ENCODE data around the gene CDC20. TPM values are rescaled to one million over a fixed set of nuclear protein-coding genes. Genes with fewer than 3 reads are reported as not detected.

The CDC20 gene
- total RNA-seq, result 2.3 and 12.0 TPM in 2 replicates

GRCh38 chr1:43358746-43359693 lies at the start of gene CDC20:
Gene CDC20 (plus strand): TSS chr1:43358981. CDS start chr1:43359216, 235 bp downstream.

GRCh38 chr1:43337588-43337987 lies 21.2 kb upstream of the CDC20 start, which contains the start of gene MPL:
Gene MPL (plus strand): TSS chr1:43337818. CDS start chr1:43337849, 31 bp downstream.

GRCh38 chr1:43367904-43368645 lies 9.3 kb downstream of the CDC20 start, which contains the start of gene ELOVL1:
Gene ELOVL1 (minus strand): TSS chr1:43368011. CDS start chr1:43365609, 2,402 bp downstream.

GRCh38 chr1:43389326-43390313 lies 30.8 kb downstream of the CDC20 start, which contains the start of the genes MED8 and SZT2:
Gene MED8 (minus strand): TSS chr1:43389800. CDS start chr1:43389764, 36 bp downstream.
Gene SZT2 (plus strand): TSS chr1:43389899. CDS start chr1:43389969, 70 bp downstream.

Other genes starting within 250 kb of the CDC20 start
- gene EBNA1BP2, start 186.7 kb upstream of the CDC20 start, total RNA-seq, result 90.6 and 101 TPM in 2 replicates
- 0.24 and 1.9 TPM in 2 replicates for gene CFAP57, start 186.7 kb upstream of the CDC20 start, total RNA-seq
- gene TMEM125, start 89.0 kb upstream of the CDC20 start, total RNA-seq, result 6.3 and 9.0 TPM in 2 replicates
- 3.1 and 4.5 TPM in 2 replicates for gene C1orf210, start 73.4 kb upstream of the CDC20 start, total RNA-seq
- gene TIE1, start 58.0 kb upstream of the CDC20 start, total RNA-seq, result 0.85 and 3.6 TPM in 2 replicates
- gene MPL, start 21.2 kb upstream of the CDC20 start, total RNA-seq, result not detected in 2 replicates
- gene ELOVL1, start 9.0 kb downstream of the CDC20 start, total RNA-seq, result 60.1 and 90.6 TPM in 2 replicates
- gene MED8, start 30.8 kb downstream of the CDC20 start, total RNA-seq, result 40.3 and 56.9 TPM in 2 replicates
- gene SZT2, start 30.9 kb downstream of the CDC20 start, total RNA-seq, result 8.9 and 11.7 TPM in 2 replicates
- gene HYI, start 95.0 kb downstream of the CDC20 start, total RNA-seq, result 16.2 and 65.8 TPM in 2 replicates
- 193 and 245 TPM in 2 replicates for gene PTPRF, start 171.9 kb downstream of the CDC20 start, total RNA-seq

Data from tracheal epithelial cell (primary cell).